PFSK-1 (cell line): ENCODE data around the gene TMEM218.

Experiments used
- POLR2AphosphoS5 ChIP-seq: IDR thresholded peaks from 2 replicates; pipeline ENCODE4 v1.6.1; 2012; ENCODE audit warnings: low read depth, mild to moderate bottlenecking, control low read depth, low read length, moderate library complexity
- REST ChIP-seq, 2 experiments: IDR thresholded peaks; 2 replicates each; pipeline versions ENCODE4 v1.6.1 to v1.8.0; 2011 to 2012; ENCODE audit warnings: low read depth in 2 of 2, low read length in 2 of 2, control low read depth in 1 of 2, inconsistent platforms in 1 of 2, mild to moderate bottlenecking in 1 of 2, moderate library complexity in 1 of 2; ENCODE audit not compliant: insufficient read depth in 1 of 2
- SIN3A ChIP-seq: IDR thresholded peaks from 2 replicates; pipeline ENCODE4 v1.6.1; 2012; ENCODE audit warnings: mild to moderate bottlenecking, low read length, moderate library complexity, borderline replicate concordance; ENCODE audit not compliant: insufficient read depth
- TAF1 ChIP-seq: IDR thresholded peaks from 2 replicates; pipeline ENCODE4 v1.6.1; 2012; ENCODE audit warnings: low read length, control low read depth, borderline replicate concordance; ENCODE audit not compliant: insufficient read depth

DNA sequence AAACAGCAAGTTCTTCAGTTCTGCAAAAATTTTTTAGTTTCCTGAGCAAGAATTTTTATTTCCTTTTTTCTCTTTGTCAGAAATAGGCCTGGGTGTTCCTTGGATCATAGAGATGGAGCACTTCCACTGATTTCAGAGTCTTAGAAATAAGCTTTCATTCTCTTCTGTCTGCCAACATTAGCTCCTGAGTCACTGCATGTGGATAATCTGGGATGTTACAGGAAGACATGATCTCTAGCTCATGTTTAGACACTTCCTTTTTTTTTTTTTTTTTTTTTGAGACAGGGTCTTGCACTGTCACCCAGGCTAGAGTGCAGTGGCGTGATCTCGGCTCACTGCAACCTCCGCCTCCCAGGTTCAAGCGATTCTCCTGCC is 13.2 kb upstream of the TMEM218 start:
- no peak for TF ChIP-seq POLR2AphosphoS5
- no peak for TF ChIP-seq REST (IDR thresholded peaks at IDR 0.05; ENCODE audit: insufficient read depth in 1 of 2, low read depth in 2 of 2, low read length in 2 of 2)
- TF ChIP-seq TAF1, result no peak
- no peak for TF ChIP-seq SIN3A
